HG03196 (cell line): ENCODE measurements around the gene DUSP5.
"Not testable (repeated sequence)": the region's sequence is repeated elsewhere in the genome, so short reads cannot be mapped to it uniquely, and the experiment has no call there.

Experiments used
- ATAC-seq: cut with Tn5 transposase; IDR thresholded peaks from one replicate; pipeline ENCODE4 v1.9.1; 2021; ENCODE audit not compliant: unreplicated experiment

The DUSP5 gene

GRCh38 chr10:110497438-110498086 is at the start of gene DUSP5:
DUSP5 (plus strand) TSS chr10:110497907; CDS start chr10:110498122, 215 bp downstream.
- ATAC-seq: peak; percentile 56

GRCh38 chr10:110448682-110449418 is 48.9 kb upstream of the DUSP5 start:
- no peak for ATAC-seq

- no peak for ATAC-seq
Measured at GRCh38 chr10:110455446-110455845, 42.3 kb upstream of the DUSP5 start.

GRCh38 chr10:110456046-110456445 is 41.7 kb upstream of the DUSP5 start:
- ATAC-seq: no peak

- ATAC-seq: no peak
Measured at GRCh38 chr10:110456523-110457091, 41.1 kb upstream of the DUSP5 start.

GRCh38 chr10:110457851-110458250 is 39.9 kb upstream of the DUSP5 start:
- no peak for ATAC-seq

- ATAC-seq: no peak
Measured at GRCh38 chr10:110458266-110458920, 39.3 kb upstream of the DUSP5 start.

- no peak for ATAC-seq
Measured at GRCh38 chr10:110459600-110459999, 38.1 kb upstream of the DUSP5 start.

- no peak for ATAC-seq
Measured at GRCh38 chr10:110460111-110460809, 37.4 kb upstream of the DUSP5 start.

- no peak for ATAC-seq
Measured at GRCh38 chr10:110461088-110461487, 36.6 kb upstream of the DUSP5 start.

GRCh38 chr10:110461530-110461929 is 36.2 kb upstream of the DUSP5 start:
- no peak for ATAC-seq

GRCh38 chr10:110462166-110463095 is 35.3 kb upstream of the DUSP5 start:
- no peak for ATAC-seq

GRCh38 chr10:110468258-110468657 is 29.4 kb upstream of the DUSP5 start:
- not testable (repeated sequence) for ATAC-seq

- ATAC-seq: not testable (repeated sequence)
Measured at GRCh38 chr10:110470541-110470940, 27.2 kb upstream of the DUSP5 start.

- ATAC-seq: no peak
Measured at GRCh38 chr10:110471566-110472139, 26.1 kb upstream of the DUSP5 start.

- ATAC-seq: no peak
Measured at GRCh38 chr10:110474017-110474416, 23.7 kb upstream of the DUSP5 start.

GRCh38 chr10:110474826-110475225 is 22.9 kb upstream of the DUSP5 start:
- ATAC-seq: no peak

- ATAC-seq: no peak
Measured at GRCh38 chr10:110475722-110476515, 21.8 kb upstream of the DUSP5 start.

GRCh38 chr10:110479710-110480109 is 18.0 kb upstream of the DUSP5 start:
- no peak for ATAC-seq
